Measurements from ENCODE around the gene SLC25A22. TPM values are rescaled to one million over a fixed set of nuclear protein-coding genes. Genes with fewer than 3 reads are reported as not detected.
A peak's percentile ranks its signal among the peaks of the same experiment; 100 is the strongest.

SLC25A22 gene
- total RNA-seq, 6 experiments from 2014 or later = 39.7 to 47.3 (median 42.9) TPM

- Mint-ChIP-seq H3K36me3 (ENCODE audit: low read depth) (peaks cover 29% of the 10 kb centered on the region), H3K27ac (peak overlapping the region; percentile 67), H3K9me3 (0 out of 2 replicates have a peak, but pooled peaks cover 8% of the 10 kb centered on the region), H3K4me3 (peak overlapping the region; percentile 17; the same call in 1 of the 2 replicates), H3K4me1 (ENCODE audit: low read depth) (peaks cover 44% of the 10 kb centered on the region), H3K27me3 (ENCODE audit: insufficient read depth) (peaks cover 48% of the 10 kb centered on the region)
- no peak for TF ChIP-seq CTCF (IDR thresholded peaks at IDR 0.05)
- no peak for DNase-seq
Observed at GRCh38 chr11:837189-837989, 39.3 kb upstream of the SLC25A22 start.

- Mint-ChIP-seq H3K4me3 (no peak overlapping the region), H3K27ac (peak overlapping the region; percentile 31; the same call in 1 of the 2 replicates), H3K4me1 (ENCODE audit: low read depth) (peaks cover 47% of the 10 kb centered on the region), H3K27me3 (ENCODE audit: insufficient read depth) (peaks cover 45% of the 10 kb centered on the region), H3K9me3 (0 out of 2 replicates have a peak, but pooled peaks cover 8% of the 10 kb centered on the region), H3K36me3 (ENCODE audit: low read depth) (peaks cover 29% of the 10 kb centered on the region)
- no peak for DNase-seq
- no peak for TF ChIP-seq CTCF (IDR thresholded peaks at IDR 0.05)
Observed at GRCh38 chr11:836700-837099, 38.6 kb upstream of the SLC25A22 start.

- Mint-ChIP-seq H3K4me1 (ENCODE audit: low read depth) (peaks cover 51% of the 10 kb centered on the region), H3K27me3 (ENCODE audit: insufficient read depth) (peaks cover 43% of the 10 kb centered on the region)
Observed at GRCh38 chr11:836274-836673, 38.2 kb upstream of the SLC25A22 start.

GRCh38 chr11:834371-835316, 36.6 kb upstream of the SLC25A22 start:
- Mint-ChIP-seq H3K4me3 (peak overlapping the region; percentile 95), H3K36me3 (ENCODE audit: low read depth) (peaks cover 11% of the 10 kb centered on the region), H3K27ac (peak overlapping the region; percentile 95), H3K4me1 (ENCODE audit: low read depth) (peaks cover 38% of the 10 kb centered on the region), H3K27me3 (ENCODE audit: insufficient read depth) (peaks cover 28% of the 10 kb centered on the region), H3K9me3 (no peaks in the 10 kb centered on the region)
- TF ChIP-seq CTCF (IDR thresholded peaks at IDR 0.05) = peak; percentile 19; the same call in 1 of the 2 replicates
- peak; percentile 77 for DNase-seq

More at GRCh38 chr11:836274-836673, 38.2 kb upstream of the SLC25A22 start:
- no peak for TF ChIP-seq CTCF (IDR thresholded peaks at IDR 0.05)
- 0 out of 2 replicates have a peak, but pooled peaks cover 6% of the 10 kb centered on the region for H3K9me3 Mint-ChIP-seq
- peaks cover 27% of the 10 kb centered on the region for H3K36me3 Mint-ChIP-seq (ENCODE audit: low read depth)
- no peak for DNase-seq
- no peak overlapping the region for H3K4me3 Mint-ChIP-seq
- H3K27ac Mint-ChIP-seq = no peak overlapping the region; the same call in 1 of the 2 replicates

GRCh38 chr11:833849-834311, 35.8 kb upstream of the SLC25A22 start:
- Mint-ChIP-seq H3K27me3 (ENCODE audit: insufficient read depth) (peaks cover 24% of the 10 kb centered on the region), H3K36me3 (ENCODE audit: low read depth) (peaks cover 8% of the 10 kb centered on the region), H3K27ac (peak overlapping the region; percentile 95), H3K4me1 (ENCODE audit: low read depth) (peaks cover 34% of the 10 kb centered on the region), H3K9me3 (no peaks in the 10 kb centered on the region), H3K4me3 (peak overlapping the region; percentile 95)
- TF ChIP-seq CTCF (IDR thresholded peaks at IDR 0.05) = no peak
- DNase-seq = peak; percentile 73
